ENCODE measurements around the gene ICAM4. TPM values are rescaled to one million over a fixed set of nuclear protein-coding genes. Genes with fewer than 3 reads are reported as not detected.

Gene ICAM4
- total and polyA plus RNA-seq, 2 of the 13 experiments (the other 11 are each of a cell fraction or from before 2014, with no cell fraction given): 2.9 to 4.0 TPM

GRCh38 chr19:10335352-10335985, 48.7 kb downstream of the ICAM4 start (continued):
- TF ChIP-seq ZFP90 (CRISPR knock-in tag; IDR thresholded peaks at IDR 0.05; ENCODE audit: borderline replicate concordance): no peak
- no peak for TF ChIP-seq ZNF616 (CRISPR knock-in tag; IDR thresholded peaks at IDR 0.05; ENCODE audit: low read depth)
- TF ChIP-seq SATB2 (CRISPR knock-in tag; IDR thresholded peaks at IDR 0.05): no peak
- TF ChIP-seq ZFP41 (CRISPR knock-in tag; IDR thresholded peaks at IDR 0.05; ENCODE audit: borderline replicate concordance): peak; percentile 26; the same call in 1 of the 2 replicates
- no peak for TF ChIP-seq ZC3H13 (CRISPR knock-in tag; IDR thresholded peaks at IDR 0.05)
- no peak for TF ChIP-seq HHEX (CRISPR knock-in tag; IDR thresholded peaks at IDR 0.05)
- no peak for TF ChIP-seq ZNF615 (CRISPR knock-in tag; IDR thresholded peaks at IDR 0.05; ENCODE audit: borderline replicate concordance)
- no peak; the same call in 1 of the 2 replicates for TF ChIP-seq ZNF350 (CRISPR knock-in tag; IDR thresholded peaks at IDR 0.05; ENCODE audit: borderline replicate concordance, low read depth)
- TF ChIP-seq NCOA2 (CRISPR knock-in tag; IDR thresholded peaks at IDR 0.05): no peak
- peak; percentile 68; the same call in 1 of the 2 replicates for TF ChIP-seq ZNF331 (CRISPR knock-in tag; IDR thresholded peaks at IDR 0.05)
- TF ChIP-seq YEATS2 (CRISPR knock-in tag; IDR thresholded peaks at IDR 0.05; ENCODE audit: borderline replicate concordance): no peak
- TF ChIP-seq RNF2 (conservative IDR thresholded peaks at IDR 0.05; ENCODE audit: low read depth): no peak
- TF ChIP-seq, protein P1, sequence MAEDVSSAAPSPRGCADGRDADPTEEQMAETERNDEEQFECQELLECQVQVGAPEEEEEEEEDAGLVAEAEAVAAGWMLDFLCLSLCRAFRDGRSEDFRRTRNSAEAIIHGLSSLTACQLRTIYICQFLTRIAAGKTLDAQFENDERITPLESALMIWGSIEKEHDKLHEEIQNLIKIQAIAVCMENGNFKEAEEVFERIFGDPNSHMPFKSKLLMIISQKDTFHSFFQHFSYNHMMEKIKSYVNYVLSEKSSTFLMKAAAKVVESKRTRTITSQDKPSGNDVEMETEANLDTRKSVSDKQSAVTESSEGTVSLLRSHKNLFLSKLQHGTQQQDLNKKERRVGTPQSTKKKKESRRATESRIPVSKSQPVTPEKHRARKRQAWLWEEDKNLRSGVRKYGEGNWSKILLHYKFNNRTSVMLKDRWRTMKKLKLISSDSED (CRISPR knock-in tag; IDR thresholded peaks at IDR 0.05): no peak
- 0 out of 2 replicates have a peak, but pooled peaks have one; percentile 4 for TF ChIP-seq FOSL2 (CRISPR knock-in tag; IDR thresholded peaks at IDR 0.05)
- peak; percentile 34; the same call in 1 of the 2 replicates for TF ChIP-seq CBX5 (CRISPR knock-in tag; IDR thresholded peaks at IDR 0.05; ENCODE audit: borderline replicate concordance)
- TF ChIP-seq ZNF598 (CRISPR knock-in tag; IDR thresholded peaks at IDR 0.05; ENCODE audit: borderline replicate concordance): 0 out of 2 replicates have a peak, but pooled peaks have one; percentile 53
- TF ChIP-seq ZNF382 (CRISPR knock-in tag; IDR thresholded peaks at IDR 0.05; ENCODE audit: borderline replicate concordance): no peak
- no peak for TF ChIP-seq KAT7 (CRISPR knock-in tag; IDR thresholded peaks at IDR 0.05; ENCODE audit: borderline replicate concordance)
- no peak for TF ChIP-seq ZNF639 (CRISPR knock-in tag; conservative IDR thresholded peaks at IDR 0.05)
- no peak for TF ChIP-seq JUN (CRISPR knock-in tag; IDR thresholded peaks at IDR 0.05)
- no peak for TF ChIP-seq ZKSCAN5 (CRISPR knock-in tag; IDR thresholded peaks at IDR 0.05)
- no peak for TF ChIP-seq ARNT (IDR thresholded peaks at IDR 0.05)
- TF ChIP-seq KDM1A (CRISPR knock-in tag; IDR thresholded peaks at IDR 0.05): no peak
- peak; percentile 81 for TF ChIP-seq ZNF263 (CRISPR knock-in tag; IDR thresholded peaks at IDR 0.05)
- TF ChIP-seq ZNF777 (CRISPR knock-in tag; IDR thresholded peaks at IDR 0.05): peak; percentile 23; the same call in 1 of the 2 replicates
- no peak for TF ChIP-seq DBP (CRISPR knock-in tag; IDR thresholded peaks at IDR 0.05; ENCODE audit: not compliant biosample characterization)
- TF ChIP-seq RELA (CRISPR knock-in tag; IDR thresholded peaks at IDR 0.05): no peak
- peak; percentile 68 for TF ChIP-seq KDM2A (CRISPR knock-in tag; IDR thresholded peaks at IDR 0.05; ENCODE audit: borderline replicate concordance, low read depth)
- TF ChIP-seq ZBTB7A (CRISPR knock-in tag; IDR thresholded peaks at IDR 0.05): 0 out of 2 replicates have a peak, but pooled peaks have one; percentile 28
- TF ChIP-seq, protein P2, sequence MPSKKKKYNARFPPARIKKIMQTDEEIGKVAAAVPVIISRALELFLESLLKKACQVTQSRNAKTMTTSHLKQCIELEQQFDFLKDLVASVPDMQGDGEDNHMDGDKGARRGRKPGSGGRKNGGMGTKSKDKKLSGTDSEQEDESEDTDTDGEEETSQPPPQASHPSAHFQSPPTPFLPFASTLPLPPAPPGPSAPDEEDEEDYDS (CRISPR knock-in tag; IDR thresholded peaks at IDR 0.05): 0 out of 2 replicates have a peak, but pooled peaks have one; percentile 11
